ENCODE data around the gene RTL10. TPM values are rescaled to one million over a fixed set of nuclear protein-coding genes. Genes with fewer than 3 reads are reported as not detected.
"Not testable (repeated sequence)": the region's sequence is repeated elsewhere in the genome, so short reads cannot be mapped to it uniquely, and the experiment has no call there.

The RTL10 gene
- total and polyA plus RNA-seq, 8 donors, result 18.4 to 34.7 (median 28.0) TPM

GRCh38 chr22:19832476-19833108 is 22.1 kb downstream of the RTL10 start:
- ATAC-seq, result no peak
- Histone ChIP-seq H3K9me3 (no peaks in the 10 kb centered on the region), H3K27ac (no peak overlapping the region), H3K4me3 (no peak overlapping the region), H3K4me1 (no peaks in the 10 kb centered on the region), H3K36me3 (no peaks in the 10 kb centered on the region), H3K27me3 (no peaks in the 10 kb centered on the region)
- intact Hi-C loops (cut with DNase I), result no loop called here
- TF ChIP-seq CTCF (IDR thresholded peaks at IDR 0.05), result no peak
- DNase-seq, result no peak

GRCh38 chr22:19831979-19832378 is 22.7 kb downstream of the RTL10 start:
- intact Hi-C loops (cut with DNase I); H3K27ac ChIP-seq; ATAC-seq: not testable (repeated sequence)

GRCh38 chr22:19831016-19831415 is 23.7 kb downstream of the RTL10 start:
- ATAC-seq (no peak), DNase-seq (no peak)
- intact Hi-C loops (cut with DNase I), result no loop called here
- no peaks in the 10 kb centered on the region for H3K9me3 ChIP-seq
- no peaks in the 10 kb centered on the region for H3K27me3 ChIP-seq
- H3K4me3 ChIP-seq, result no peak overlapping the region
- H3K36me3 ChIP-seq, result no peaks in the 10 kb centered on the region
- H3K27ac ChIP-seq, result no peak overlapping the region
- H3K4me1 ChIP-seq, result no peaks in the 10 kb centered on the region
- TF ChIP-seq CTCF (IDR thresholded peaks at IDR 0.05), result no peak

More at GRCh38 chr22:19831979-19832378, 22.7 kb downstream of the RTL10 start:
- H3K4me3 ChIP-seq, H3K4me1 ChIP-seq, H3K27me3 ChIP-seq, H3K36me3 ChIP-seq, DNase-seq, H3K9me3 ChIP-seq: not testable (repeated sequence)

GRCh38 chr22:19828035-19828401 is 26.7 kb downstream of the RTL10 start:
- DNase-seq (no peak), ATAC-seq (no peak)
- no peaks in the 10 kb centered on the region for H3K36me3 ChIP-seq
- no peaks in the 10 kb centered on the region for H3K9me3 ChIP-seq
- intact Hi-C loops (cut with DNase I), result no loop called here
- TF ChIP-seq CTCF (IDR thresholded peaks at IDR 0.05), result no peak
- no peak overlapping the region for H3K27ac ChIP-seq
- H3K4me3 ChIP-seq, result no peak overlapping the region
- no peaks in the 10 kb centered on the region for H3K27me3 ChIP-seq
- peaks cover 0 to 8% of the 10 kb centered on the region in 2 donors for H3K4me1 ChIP-seq

GRCh38 chr22:19827341-19828034 is 27.2 kb downstream of the RTL10 start:
- DNase-seq (no peak), ATAC-seq (no peak)
- intact Hi-C loops (cut with DNase I), result no loop called here
- H3K36me3 ChIP-seq, result no peaks in the 10 kb centered on the region
- no peak for TF ChIP-seq CTCF (IDR thresholded peaks at IDR 0.05)
- H3K4me3 ChIP-seq, result no peak overlapping the region
- H3K4me1 ChIP-seq, result peaks cover 0 to 8% of the 10 kb centered on the region in 2 donors
- H3K27me3 ChIP-seq, result no peaks in the 10 kb centered on the region
- no peaks in the 10 kb centered on the region for H3K9me3 ChIP-seq
- no peak overlapping the region for H3K27ac ChIP-seq

Data from left lung (tissue), 10 donors.